GM12878 (cell line): ENCODE measurements around the gene TMC5.

Source experiments
- CHD2 ChIP-seq: IDR thresholded peaks from 2 replicates; pipeline ENCODE4 v1.6.1; 2011; ENCODE audit warnings: low read depth, low read length, improper control_type of control experiment, borderline replicate concordance
- EP300 ChIP-seq, 2 experiments: fragments of 150-350 bp in 1 of 2; IDR thresholded peaks; 2 replicates each; pipeline ENCODE4 v1.6.1; 2011 to 2012; ENCODE audit warnings: low read depth in 2 of 2, low read length in 2 of 2, borderline replicate concordance in 1 of 2, improper control_type of control experiment in 1 of 2, inconsistent platforms in 1 of 2; ENCODE audit not compliant: control insufficient read depth in 1 of 2
- NFYA ChIP-seq: IDR thresholded peaks from 2 replicates; pipeline ENCODE4 v1.6.1; 2011; ENCODE audit warnings: low read depth, mild to moderate bottlenecking, low read length, improper control_type of control experiment, borderline replicate concordance
- POLR2A ChIP-seq: IDR thresholded peaks from 2 replicates; pipeline ENCODE4 v1.6.1; 2011; ENCODE audit warnings: low read depth, mild to moderate bottlenecking, low read length
- POLR2AphosphoS2 ChIP-seq: IDR thresholded peaks from 2 replicates; pipeline ENCODE4 v1.6.1; 2011; ENCODE audit warnings: low read depth, mild to moderate bottlenecking, low read length, improper control_type of control experiment, moderate library complexity
- RAD51 ChIP-seq: fragments of 450-650 bp; IDR thresholded peaks from 2 replicates; pipeline ENCODE4 v1.6.1; 2016; ENCODE audit warnings: moderate library complexity, mild to moderate bottlenecking, inconsistent platforms
- RB1 ChIP-seq: fragments of 450-650 bp; formaldehyde crosslinking; IDR thresholded peaks from 2 replicates; pipeline ENCODE4 v1.6.1; 2017; ENCODE audit warnings: mild to moderate bottlenecking, borderline replicate concordance
- RCOR1 ChIP-seq: conservative IDR thresholded peaks from 2 replicates; pipeline ENCODE4 v1.6.1; 2012; ENCODE audit warnings: low read depth, low read length, improper control_type of control experiment
- RELA ChIP-seq: fragments of 450-650 bp; IDR thresholded peaks from 2 replicates; pipeline ENCODE4 v1.8.0; 2014; ENCODE audit warnings: borderline replicate concordance; ENCODE audit not compliant: partially characterized antibody
- ZNF274 ChIP-seq: IDR thresholded peaks from one replicate; pipeline ENCODE4 v1.8.0; 2011; ENCODE audit not compliant: insufficient read length, insufficient read depth
- TF ChIP-seq, protein P1 (sequence below): fragments of 150-350 bp; IDR thresholded peaks from 2 replicates; pipeline ENCODE4 v1.6.1; 2016; ENCODE audit warnings: low read depth, low read length
- TF ChIP-seq, protein P2 (sequence below): fragments of 450-650 bp; IDR thresholded peaks from 2 replicates; pipeline ENCODE4 v1.6.1; 2017; ENCODE audit warnings: mild to moderate bottlenecking, moderate library complexity

DNA sequence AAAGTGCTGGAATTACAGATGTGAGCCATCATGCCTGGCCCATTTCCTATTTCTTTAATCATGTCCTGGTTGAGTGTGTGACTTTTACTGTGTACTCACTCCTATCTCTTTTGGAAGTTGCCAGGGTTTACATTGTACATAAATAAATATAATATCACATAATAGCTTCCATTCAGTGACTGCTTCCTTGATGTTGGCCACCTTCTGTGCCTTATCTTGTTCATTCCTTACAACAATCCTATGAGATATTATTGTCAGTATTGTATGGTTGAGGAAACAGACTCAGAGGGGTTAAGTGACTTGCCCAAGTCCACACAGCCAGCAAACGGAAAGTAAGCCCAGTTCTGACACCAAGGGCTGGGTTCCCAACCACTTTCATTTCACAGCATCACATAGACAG, 16.9 kb downstream of the TMC5 start:
- TF ChIP-seq, protein P1, sequence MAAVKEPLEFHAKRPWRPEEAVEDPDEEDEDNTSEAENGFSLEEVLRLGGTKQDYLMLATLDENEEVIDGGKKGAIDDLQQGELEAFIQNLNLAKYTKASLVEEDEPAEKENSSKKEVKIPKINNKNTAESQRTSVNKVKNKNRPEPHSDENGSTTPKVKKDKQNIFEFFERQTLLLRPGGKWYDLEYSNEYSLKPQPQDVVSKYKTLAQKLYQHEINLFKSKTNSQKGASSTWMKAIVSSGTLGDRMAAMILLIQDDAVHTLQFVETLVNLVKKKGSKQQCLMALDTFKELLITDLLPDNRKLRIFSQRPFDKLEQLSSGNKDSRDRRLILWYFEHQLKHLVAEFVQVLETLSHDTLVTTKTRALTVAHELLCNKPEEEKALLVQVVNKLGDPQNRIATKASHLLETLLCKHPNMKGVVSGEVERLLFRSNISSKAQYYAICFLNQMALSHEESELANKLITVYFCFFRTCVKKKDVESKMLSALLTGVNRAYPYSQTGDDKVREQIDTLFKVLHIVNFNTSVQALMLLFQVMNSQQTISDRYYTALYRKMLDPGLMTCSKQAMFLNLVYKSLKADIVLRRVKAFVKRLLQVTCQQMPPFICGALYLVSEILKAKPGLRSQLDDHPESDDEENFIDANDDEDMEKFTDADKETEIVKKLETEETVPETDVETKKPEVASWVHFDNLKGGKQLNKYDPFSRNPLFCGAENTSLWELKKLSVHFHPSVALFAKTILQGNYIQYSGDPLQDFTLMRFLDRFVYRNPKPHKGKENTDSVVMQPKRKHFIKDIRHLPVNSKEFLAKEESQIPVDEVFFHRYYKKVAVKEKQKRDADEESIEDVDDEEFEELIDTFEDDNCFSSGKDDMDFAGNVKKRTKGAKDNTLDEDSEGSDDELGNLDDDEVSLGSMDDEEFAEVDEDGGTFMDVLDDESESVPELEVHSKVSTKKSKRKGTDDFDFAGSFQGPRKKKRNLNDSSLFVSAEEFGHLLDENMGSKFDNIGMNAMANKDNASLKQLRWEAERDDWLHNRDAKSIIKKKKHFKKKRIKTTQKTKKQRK: no peak
- TF ChIP-seq POLR2A (no peak), RB1 (no peak), ZNF274 (no peak), RELA (no peak), RCOR1 (no peak), CHD2 (no peak), EP300 (IDR thresholded peaks at IDR 0.05; ENCODE audit: borderline replicate concordance in 1 of 2, control insufficient read depth in 1 of 2, low read depth in 2 of 2, low read length in 2 of 2) (no peak), NFYA (no peak), RAD51 (no peak), POLR2AphosphoS2 (no peak)
- TF ChIP-seq, protein P2, sequence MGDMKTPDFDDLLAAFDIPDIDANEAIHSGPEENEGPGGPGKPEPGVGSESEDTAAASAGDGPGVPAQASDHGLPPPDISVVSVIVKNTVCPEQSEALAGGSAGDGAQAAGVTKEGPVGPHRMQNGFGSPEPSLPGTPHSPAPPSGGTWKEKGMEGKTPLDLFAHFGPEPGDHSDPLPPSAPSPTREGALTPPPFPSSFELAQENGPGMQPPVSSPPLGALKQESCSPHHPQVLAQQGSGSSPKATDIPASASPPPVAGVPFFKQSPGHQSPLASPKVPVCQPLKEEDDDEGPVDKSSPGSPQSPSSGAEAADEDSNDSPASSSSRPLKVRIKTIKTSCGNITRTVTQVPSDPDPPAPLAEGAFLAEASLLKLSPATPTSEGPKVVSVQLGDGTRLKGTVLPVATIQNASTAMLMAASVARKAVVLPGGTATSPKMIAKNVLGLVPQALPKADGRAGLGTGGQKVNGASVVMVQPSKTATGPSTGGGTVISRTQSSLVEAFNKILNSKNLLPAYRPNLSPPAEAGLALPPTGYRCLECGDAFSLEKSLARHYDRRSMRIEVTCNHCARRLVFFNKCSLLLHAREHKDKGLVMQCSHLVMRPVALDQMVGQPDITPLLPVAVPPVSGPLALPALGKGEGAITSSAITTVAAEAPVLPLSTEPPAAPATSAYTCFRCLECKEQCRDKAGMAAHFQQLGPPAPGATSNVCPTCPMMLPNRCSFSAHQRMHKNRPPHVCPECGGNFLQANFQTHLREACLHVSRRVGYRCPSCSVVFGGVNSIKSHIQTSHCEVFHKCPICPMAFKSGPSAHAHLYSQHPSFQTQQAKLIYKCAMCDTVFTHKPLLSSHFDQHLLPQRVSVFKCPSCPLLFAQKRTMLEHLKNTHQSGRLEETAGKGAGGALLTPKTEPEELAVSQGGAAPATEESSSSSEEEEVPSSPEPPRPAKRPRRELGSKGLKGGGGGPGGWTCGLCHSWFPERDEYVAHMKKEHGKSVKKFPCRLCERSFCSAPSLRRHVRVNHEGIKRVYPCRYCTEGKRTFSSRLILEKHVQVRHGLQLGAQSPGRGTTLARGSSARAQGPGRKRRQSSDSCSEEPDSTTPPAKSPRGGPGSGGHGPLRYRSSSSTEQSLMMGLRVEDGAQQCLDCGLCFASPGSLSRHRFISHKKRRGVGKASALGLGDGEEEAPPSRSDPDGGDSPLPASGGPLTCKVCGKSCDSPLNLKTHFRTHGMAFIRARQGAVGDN: no peak
